GM19035 (cell line): ENCODE data around the gene VIPR2.
"Not testable (repeated sequence)": the region's sequence is repeated elsewhere in the genome, so short reads cannot be mapped to it uniquely, and the experiment has no call there.

Experiments used
- ATAC-seq: cut with Tn5 transposase; IDR thresholded peaks from one replicate; pipeline ENCODE4 v1.9.1; 2021; ENCODE audit not compliant: unreplicated experiment

The VIPR2 gene

GRCh38 chr7:159013825-159014289 lies 130.8 kb downstream of the VIPR2 start:
- ATAC-seq = no peak

- no peak for ATAC-seq
Measured at GRCh38 chr7:159013181-159013690, 131.4 kb downstream of the VIPR2 start.

DNA sequence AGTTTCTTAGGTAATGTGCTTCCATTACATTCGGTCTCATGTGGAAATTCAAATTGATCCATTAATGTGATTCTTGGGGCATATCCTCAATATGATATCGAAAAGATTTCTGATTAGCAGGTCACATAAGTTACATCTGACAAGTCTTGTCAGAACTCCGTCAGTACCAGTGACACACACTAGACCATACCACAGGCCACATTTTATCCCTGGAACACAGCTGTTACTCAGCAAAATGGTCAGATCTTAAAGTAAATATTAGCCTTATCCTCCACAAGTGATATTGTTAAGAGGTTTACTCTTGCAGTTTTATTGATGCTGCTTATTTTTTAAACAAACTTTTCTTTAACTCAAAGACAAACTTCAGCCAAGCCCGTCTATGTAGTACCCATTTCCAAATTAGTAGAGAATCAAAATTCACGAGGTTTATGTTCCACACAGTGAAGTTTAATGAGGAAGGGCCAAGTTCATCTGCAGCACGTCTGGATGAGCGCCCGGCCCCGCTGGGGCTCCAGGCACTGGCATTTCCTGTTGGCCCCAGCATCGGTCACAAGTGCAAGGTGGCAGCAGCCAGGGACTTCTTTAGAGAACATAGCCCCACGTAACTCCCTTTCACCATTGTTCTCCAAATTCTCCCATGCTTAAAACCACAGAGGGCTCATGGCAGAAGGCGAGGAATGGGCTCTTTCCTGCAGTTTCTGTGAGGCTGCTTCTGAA lies 132.2 kb downstream of the VIPR2 start:
- no peak for ATAC-seq

DNA sequence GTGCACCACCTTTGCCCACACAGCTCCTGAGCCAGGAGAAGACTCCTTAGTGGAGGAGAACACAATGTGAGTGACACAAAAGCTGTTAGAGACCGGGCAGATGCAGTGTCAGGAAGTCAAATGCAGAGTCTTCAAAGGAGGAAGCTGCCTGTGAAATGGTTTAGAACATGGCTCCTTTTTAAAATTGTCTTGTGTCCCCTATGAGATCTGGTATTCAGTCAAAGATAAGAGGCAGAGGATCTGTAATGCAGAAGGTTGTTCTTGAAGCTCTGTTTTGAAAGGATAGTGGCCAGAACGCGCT lies 133.0 kb downstream of the VIPR2 start:
- ATAC-seq = no peak

DNA sequence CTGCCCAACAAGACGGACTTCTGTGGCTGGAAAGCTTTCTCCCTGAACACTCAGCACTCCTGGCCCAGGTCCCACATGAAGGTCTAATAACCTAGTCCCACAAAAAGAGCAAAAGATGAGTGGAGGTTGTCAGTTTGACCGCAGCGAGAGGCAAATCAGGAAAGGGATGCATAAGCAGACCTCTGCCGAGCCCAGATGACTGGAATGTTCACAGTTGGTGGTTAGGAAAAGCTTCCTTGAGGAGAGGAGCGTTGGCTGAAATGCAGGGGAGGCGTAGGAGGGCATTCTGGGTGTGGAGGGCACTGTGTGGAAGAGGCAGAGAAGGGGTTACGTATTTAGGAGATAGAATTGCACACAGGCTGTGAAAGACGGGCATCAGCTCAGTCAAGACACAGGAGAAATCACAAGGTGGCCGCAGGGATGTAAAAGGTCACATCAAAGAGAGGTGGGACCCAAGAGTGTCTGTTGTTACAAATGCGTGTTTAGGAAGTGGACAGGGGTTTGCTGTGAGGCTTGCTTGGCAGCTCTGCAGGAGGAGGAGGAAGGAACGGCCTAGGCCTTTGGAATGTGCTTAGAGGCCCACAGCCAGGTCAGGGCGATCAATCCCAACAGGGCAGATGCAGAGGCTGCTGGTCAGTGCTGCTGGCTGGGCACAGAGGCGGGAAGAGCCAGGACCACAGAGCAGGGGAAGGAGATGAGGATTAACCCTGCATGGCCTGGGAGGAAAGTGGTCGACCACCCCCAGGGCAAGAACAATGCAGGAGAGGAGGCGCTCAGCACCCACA lies 133.5 kb downstream of the VIPR2 start:
- no peak for ATAC-seq

GRCh38 chr7:159010411-159010810 lies 134.3 kb downstream of the VIPR2 start:
- ATAC-seq = no peak

- no peak for ATAC-seq
Measured at GRCh38 chr7:159009951-159010350, 134.7 kb downstream of the VIPR2 start.

GRCh38 chr7:159008417-159008816 lies 136.2 kb downstream of the VIPR2 start:
- no peak for ATAC-seq

GRCh38 chr7:159007996-159008389 lies 136.7 kb downstream of the VIPR2 start:
- no peak for ATAC-seq

DNA sequence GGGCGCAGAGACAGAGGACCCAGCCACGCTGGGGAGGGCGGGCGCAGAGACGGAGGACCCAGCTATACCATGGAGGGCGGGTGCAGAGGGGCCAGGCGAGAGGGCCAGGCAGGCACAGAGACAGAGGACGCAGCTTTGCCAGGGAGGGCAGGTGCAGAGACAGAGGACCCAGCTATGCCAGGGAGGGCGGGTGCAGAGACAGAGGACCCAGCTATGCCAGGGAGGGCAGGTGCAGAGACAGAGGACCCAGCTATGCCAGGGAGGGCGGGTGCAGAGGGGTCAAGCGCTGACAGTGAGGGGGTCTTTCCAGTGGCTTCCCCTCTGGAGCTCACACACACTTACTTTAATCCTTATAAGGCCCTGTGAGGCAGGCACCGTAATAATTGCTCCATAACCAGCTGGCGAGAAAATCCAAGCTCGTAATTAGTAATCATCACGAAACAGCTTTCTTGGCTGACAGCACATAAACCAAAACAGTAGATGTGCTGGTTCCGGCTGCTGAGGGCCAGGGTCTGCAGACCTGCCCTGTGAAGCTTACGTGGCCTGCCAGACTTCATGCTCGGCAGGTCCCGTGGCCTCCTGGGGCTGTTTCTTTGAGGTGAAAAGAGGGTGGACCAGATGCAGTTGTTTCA lies 137.2 kb downstream of the VIPR2 start:
- no peak for ATAC-seq

DNA sequence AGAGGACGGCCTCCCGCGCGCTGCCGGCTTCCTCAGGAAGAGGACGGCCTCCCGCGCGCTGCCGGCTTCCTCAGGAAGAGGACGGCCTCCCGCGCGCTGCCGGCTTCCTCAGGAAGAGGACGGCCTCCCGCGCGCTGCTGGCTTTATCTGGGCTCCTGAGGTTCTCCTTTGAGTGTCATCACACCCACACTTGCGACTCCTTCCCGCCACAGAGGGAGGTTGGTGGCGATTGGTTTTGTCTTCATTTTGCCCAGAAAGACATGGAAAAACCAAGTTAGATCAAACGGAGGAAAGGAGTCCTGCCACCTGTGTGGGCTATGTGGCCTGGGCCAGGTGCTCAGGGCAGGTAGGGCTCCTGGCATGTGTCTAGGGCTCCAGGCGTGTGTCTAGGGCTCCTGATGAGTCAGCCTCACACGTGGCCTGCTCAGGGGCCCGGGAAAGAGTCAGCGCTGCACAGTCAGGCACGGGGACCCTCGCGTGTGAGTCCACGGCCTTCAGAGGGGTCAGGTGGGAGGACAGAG lies 138.0 kb downstream of the VIPR2 start:
- ATAC-seq = no peak

DNA sequence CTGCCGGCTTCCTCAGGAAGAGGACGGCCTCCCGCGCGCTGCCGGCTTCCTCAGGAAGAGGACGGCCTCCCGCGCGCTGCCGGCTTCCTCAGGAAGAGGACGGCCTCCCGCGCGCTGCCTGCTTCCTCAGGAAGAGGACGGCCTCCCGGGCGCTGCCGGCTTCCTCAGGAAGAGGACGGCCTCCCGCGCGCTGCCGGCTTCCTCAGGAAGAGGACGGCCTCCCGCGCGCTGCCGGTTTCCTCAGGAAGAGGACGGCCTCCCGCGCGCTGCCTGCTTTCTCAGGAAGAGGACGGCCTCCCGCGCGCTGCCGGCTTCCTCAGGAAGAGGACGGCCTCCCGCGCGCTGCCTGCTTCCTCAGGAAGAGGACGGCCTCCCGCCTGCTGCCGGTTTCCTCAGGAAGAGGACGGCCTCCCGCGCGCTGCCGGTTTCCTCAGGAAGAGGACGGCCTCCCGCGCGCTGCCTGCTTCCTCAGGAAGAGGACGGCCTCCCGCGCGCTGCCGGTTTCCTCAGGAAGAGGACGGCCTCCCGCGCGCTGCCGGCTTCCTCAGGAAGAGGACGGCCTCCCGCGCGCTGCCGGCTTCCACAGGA lies 138.6 kb downstream of the VIPR2 start:
- ATAC-seq = not testable (repeated sequence)

DNA sequence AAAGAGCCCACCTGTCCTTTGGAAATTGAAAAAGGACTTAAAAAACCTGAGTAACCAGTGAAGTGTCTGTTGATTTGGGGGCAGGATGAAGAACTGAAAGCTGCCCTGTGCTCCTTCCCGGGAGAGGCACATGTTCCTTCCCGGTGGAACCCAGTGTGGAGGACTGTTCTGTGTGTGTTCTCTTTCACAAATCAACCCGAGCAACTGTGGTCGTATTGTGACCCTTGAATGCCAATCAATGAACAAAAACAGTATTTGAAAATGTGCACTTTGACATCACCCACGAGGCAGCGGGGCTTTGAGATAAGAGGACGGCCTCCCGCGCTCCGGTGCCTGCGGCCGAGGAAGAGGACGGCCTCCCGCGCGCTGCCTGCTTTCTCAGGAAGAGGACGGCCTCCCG lies 139.0 kb downstream of the VIPR2 start:
- no peak for ATAC-seq

DNA sequence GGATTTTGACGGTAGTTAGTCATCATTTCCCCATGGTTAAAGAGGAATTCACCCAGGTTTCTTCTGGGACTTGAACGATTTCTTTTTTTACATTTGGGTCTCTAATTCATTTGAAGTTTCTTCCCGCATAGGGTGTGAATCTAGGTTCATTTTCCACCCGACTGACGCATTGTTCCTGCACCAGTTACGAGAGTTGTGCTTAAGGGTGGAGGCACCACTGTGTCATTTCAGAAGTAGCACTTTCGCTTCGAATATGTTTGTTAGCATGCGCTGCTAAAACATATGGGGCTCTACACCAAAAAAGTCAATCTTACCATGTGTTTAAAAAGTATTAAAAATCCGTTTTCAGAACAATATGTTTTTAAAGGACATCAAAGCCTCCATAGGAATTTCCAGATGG lies 140.3 kb downstream of the VIPR2 start:
- no peak for ATAC-seq

- no peak for ATAC-seq
Measured at GRCh38 chr7:159001811-159002210, 142.9 kb downstream of the VIPR2 start.

GRCh38 chr7:159000859-159001435 lies 143.7 kb downstream of the VIPR2 start:
- ATAC-seq = no peak

DNA sequence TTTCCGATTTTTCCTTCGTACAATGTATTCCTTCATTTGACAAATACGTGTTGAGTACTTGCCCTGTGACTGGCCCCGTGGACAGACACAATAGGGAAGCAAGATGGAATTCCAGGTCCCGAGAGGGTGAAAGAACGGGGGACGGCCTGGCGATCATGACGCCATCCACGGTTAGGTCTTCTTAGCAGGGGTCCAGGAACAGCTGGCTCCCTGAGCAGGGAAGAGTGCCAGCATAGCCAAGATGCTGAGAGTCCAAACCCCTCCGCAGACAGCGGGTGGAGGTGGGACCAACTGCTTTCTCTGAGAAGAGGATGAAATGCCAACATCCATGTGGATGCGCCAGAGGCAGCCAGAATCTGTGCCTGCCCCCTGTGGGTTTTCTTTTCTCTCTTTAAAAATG lies 144.6 kb downstream of the VIPR2 start:
- no peak for ATAC-seq

DNA sequence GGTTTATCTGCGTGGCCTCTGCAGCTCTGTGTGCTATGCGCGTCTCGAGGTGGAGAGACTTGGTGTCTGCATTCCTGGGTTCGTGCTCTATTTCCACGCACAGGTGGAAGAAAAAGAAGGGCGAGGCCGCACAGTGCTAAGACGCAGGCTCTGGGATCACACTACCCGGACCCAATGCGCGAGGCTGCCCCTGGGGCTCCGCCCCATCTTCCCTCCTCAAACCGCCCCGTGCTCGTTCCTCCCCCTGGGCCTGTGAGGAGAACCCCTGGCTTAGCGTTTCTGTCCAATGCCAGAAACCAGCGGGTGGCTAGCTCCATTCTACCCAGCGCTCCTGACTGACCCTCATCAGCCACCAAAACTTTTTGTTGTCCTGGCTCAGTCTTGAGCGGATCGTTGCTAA lies 145.2 kb downstream of the VIPR2 start:
- no peak for ATAC-seq

- ATAC-seq = not testable (repeated sequence)
Measured at GRCh38 chr7:158998261-158998660, 146.4 kb downstream of the VIPR2 start.

- ATAC-seq = no peak
Measured at GRCh38 chr7:158997471-158997870, 147.2 kb downstream of the VIPR2 start.

DNA sequence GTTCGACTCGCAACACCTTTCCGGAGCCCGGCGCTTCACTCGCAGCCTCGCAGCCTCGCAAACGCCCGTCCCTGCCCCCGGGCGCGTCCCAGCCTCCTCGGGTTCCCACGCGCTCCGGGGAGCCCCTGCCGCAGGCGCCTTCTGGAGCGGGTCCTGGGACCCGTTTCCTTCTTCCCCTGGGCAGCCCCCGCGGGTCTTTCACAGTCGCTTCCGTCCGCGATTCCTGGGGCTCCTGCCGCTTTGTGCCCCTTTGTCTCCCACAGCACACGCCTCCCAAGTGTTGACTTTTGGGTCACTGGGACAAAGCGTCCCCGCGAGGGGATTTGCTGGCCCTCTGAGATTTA lies 147.6 kb downstream of the VIPR2 start:
- ATAC-seq = no peak
